Smooth muscle cell (in vitro differentiated cells): Measurements from ENCODE around the gene IRS2. TPM values are rescaled to one million over a fixed set of nuclear protein-coding genes. Genes with fewer than 3 reads are reported as not detected.

Experiments used
- DNase-seq: peaks from one replicate; lab custom pipeline; 2025; ENCODE audit not compliant: unreplicated experiment; lab: John Stamatoyannopoulos, UW
- H2AFZ ChIP-seq: fragments of 200-600 bp; sonication (generic); 2 replicates; pipeline ENCODE4 v1.6.0; 2016; ENCODE audit warnings: antibody characterized with exemption, low read depth, mild to moderate bottlenecking
- H3F3A ChIP-seq: fragments of 200-600 bp; sonication (generic); 2 replicates; pipeline ENCODE4 v1.6.0; 2017; ENCODE audit warnings: antibody characterized with exemption, low read depth
- H3K27ac ChIP-seq: fragments of 200-600 bp; sonication (generic); 2 replicates; pipeline ENCODE4 v1.5.1; 2016; ENCODE audit warnings: low read depth, mild to moderate bottlenecking
- H3K27me3 ChIP-seq: fragments of 200-600 bp; sonication (generic); 2 replicates; pipeline ENCODE4 v1.6.1; 2016; ENCODE audit warnings: low read depth, mild to moderate bottlenecking
- H3K36me3 ChIP-seq: fragments of 200-600 bp; sonication (generic); 2 replicates; pipeline ENCODE4 v1.5.1; 2016; ENCODE audit warnings: low read depth
- H3K4me1 ChIP-seq: fragments of 200-600 bp; sonication (generic); 2 replicates; pipeline ENCODE4 v1.5.1; 2016; ENCODE audit warnings: low read depth
- H3K4me2 ChIP-seq: fragments of 200-600 bp; sonication (generic); 2 replicates; pipeline ENCODE4 v1.6.0; 2016; ENCODE audit warnings: mild to moderate bottlenecking
- H3K4me3 ChIP-seq: fragments of 200-600 bp; sonication (generic); 2 replicates; pipeline ENCODE4 v1.5.1; 2016; ENCODE audit warnings: mild to moderate bottlenecking
- H3K79me2 ChIP-seq: fragments of 200-600 bp; sonication (generic); 2 replicates; pipeline ENCODE4 v1.6.0; 2016; ENCODE audit warnings: low read depth, mild to moderate bottlenecking
- H3K9ac ChIP-seq: fragments of 200-600 bp; sonication (generic); 2 replicates; pipeline ENCODE4 v1.6.0; 2016; ENCODE audit warnings: low read depth
- H3K9me3 ChIP-seq: fragments of 200-600 bp; sonication (generic); replicated peaks from 2 replicates; pipeline ENCODE4 v1.5.1; 2016; ENCODE audit warnings: low read depth
- H4K20me1 ChIP-seq: fragments of 200-600 bp; sonication (generic); 2 replicates; pipeline ENCODE4 v1.6.0; 2016; ENCODE audit warnings: low read depth
- WGBS: methylation state at CpG from one replicate; pipeline ENCODE4 v1.1.7; 2016; ENCODE audit warnings: low lambda C conversion rate; 5-methylcytosine and 5-hydroxymethylcytosine counted together
- polyA plus RNA-seq: library from polyadenylated mRNA; unstranded; fragments of >200 nt; fragmentation: Nextera tagmentation; extraction: Ambion mirVana; gene quantifications from 2 replicates; pipeline ENCODE4 v1.2.1, GENCODE V29; 2016
- total RNA-seq: library from RNA; depleted of rRNA; stranded (reverse); fragments of >200 nt; gene quantifications from 2 replicates; pipeline ENCODE4 v1.2.3, GENCODE V29; 2014
- TF ChIP-seq, protein P1 (sequence below): fragments of 200-600 bp; sonication (generic); IDR thresholded peaks from 2 replicates; pipeline ENCODE4 v1.5.1; 2017; ENCODE audit warnings: borderline replicate concordance, mild to moderate bottlenecking, antibody characterized with exemption; ENCODE audit not compliant: insufficient read depth, poor library complexity, severe bottlenecking

Gene IRS2
- total and polyA plus RNA-seq, 2 experiments from 2014 or later: 0.90 to 1.7 TPM

DNA sequence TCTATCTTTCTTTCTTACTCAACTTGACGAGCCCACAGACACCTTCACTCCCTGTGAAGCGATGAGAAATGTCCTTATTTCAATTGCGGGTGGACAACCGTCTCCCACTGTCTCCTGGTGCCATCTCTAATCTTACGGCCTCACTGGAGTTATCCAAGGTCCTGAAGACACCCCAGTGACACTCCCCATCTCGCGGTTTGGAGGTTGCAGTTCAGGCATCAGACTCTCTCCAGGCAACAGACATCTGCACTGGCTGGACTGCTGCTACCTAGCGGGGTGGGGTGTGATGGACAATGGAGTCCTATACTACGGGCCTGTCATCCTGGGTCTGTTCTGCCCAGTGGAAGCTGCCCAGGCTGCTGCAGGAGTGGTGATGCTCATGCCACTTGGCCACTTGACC lies 18.3 kb upstream of the IRS2 start:
- no peaks in the 10 kb centered on the region for H4K20me1 ChIP-seq
- no peak overlapping the region for H2AFZ ChIP-seq
- peaks cover 9% of the 10 kb centered on the region for H3K27me3 ChIP-seq
- DNase-seq: no peak
- H3K9me3 ChIP-seq: no peaks in the 10 kb centered on the region
- H3K79me2 ChIP-seq: no peaks in the 10 kb centered on the region
- TF ChIP-seq, protein P1, sequence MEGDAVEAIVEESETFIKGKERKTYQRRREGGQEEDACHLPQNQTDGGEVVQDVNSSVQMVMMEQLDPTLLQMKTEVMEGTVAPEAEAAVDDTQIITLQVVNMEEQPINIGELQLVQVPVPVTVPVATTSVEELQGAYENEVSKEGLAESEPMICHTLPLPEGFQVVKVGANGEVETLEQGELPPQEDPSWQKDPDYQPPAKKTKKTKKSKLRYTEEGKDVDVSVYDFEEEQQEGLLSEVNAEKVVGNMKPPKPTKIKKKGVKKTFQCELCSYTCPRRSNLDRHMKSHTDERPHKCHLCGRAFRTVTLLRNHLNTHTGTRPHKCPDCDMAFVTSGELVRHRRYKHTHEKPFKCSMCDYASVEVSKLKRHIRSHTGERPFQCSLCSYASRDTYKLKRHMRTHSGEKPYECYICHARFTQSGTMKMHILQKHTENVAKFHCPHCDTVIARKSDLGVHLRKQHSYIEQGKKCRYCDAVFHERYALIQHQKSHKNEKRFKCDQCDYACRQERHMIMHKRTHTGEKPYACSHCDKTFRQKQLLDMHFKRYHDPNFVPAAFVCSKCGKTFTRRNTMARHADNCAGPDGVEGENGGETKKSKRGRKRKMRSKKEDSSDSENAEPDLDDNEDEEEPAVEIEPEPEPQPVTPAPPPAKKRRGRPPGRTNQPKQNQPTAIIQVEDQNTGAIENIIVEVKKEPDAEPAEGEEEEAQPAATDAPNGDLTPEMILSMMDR: no peak
- no peak overlapping the region for H3K4me2 ChIP-seq
- H3F3A ChIP-seq: no peaks in the 10 kb centered on the region
- no peak overlapping the region for H3K27ac ChIP-seq
- 81% methylated on average over 9 of the region's 9 CpGs for WGBS
- H3K9ac ChIP-seq: no peak overlapping the region
- H3K4me1 ChIP-seq: no peaks in the 10 kb centered on the region
- H3K36me3 ChIP-seq: no peaks in the 10 kb centered on the region
- no peak overlapping the region for H3K4me3 ChIP-seq

DNA sequence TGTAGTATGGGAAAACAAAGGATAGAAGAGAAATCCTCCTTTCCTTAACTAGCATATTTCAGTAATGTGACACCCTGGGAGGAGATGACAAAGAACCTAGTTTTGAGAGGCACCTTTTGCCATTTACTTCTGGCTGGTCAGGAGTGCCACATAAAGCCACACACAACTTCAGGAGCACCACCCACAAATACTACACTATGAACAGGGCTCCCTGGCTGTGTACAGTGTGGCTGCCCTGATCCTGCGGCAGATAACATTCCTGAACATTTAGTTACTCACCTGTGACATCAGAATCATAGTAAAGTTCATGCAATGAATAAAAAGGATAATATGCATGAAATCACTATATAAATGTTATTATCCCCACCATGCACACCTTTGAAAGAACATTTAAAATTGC lies 17.4 kb upstream of the IRS2 start:
- WGBS: 92% methylated on average over 1 of the region's 1 CpG
- Histone ChIP-seq H4K20me1 (no peaks in the 10 kb centered on the region), H3K36me3 (no peaks in the 10 kb centered on the region), H3K4me2 (no peak overlapping the region), H3K9me3 (no peaks in the 10 kb centered on the region), H3K79me2 (no peaks in the 10 kb centered on the region), H3F3A (no peaks in the 10 kb centered on the region), H3K4me1 (no peaks in the 10 kb centered on the region), H3K27ac (no peak overlapping the region), H3K27me3 (peaks cover 9% of the 10 kb centered on the region), H2AFZ (no peak overlapping the region), H3K4me3 (no peak overlapping the region), H3K9ac (no peak overlapping the region)
- TF ChIP-seq, protein P1: no peak
- DNase-seq: no peak

DNA sequence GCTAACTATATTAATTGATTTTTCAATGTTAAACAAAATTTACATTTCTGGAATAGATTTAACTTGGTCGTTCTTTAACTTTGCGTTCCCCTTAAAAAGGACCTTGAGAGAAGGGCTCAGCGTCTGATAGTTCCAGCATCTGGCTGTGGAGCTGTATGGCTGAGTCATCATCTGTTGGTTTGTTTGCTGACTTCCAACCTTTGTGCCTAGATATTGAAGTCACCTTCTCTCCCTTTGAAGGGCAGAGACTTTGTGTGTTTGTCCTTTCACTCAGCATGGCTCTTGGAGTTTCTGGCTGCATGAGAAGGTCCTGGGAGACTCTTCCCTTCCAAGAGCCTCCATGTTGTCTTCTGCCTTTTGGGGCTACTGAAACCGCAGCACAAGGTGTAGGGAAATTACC lies 16.6 kb upstream of the IRS2 start:
- 88% methylated on average over 4 of the region's 4 CpGs for whole genome bisulfite sequencing
- Histone ChIP-seq H3K9me3 (no peaks in the 10 kb centered on the region), H3K4me2 (no peak overlapping the region), H3K27me3 (peaks cover 13% of the 10 kb centered on the region), H3F3A (no peaks in the 10 kb centered on the region), H3K36me3 (no peaks in the 10 kb centered on the region), H3K4me3 (no peak overlapping the region), H3K9ac (no peak overlapping the region), H3K79me2 (no peaks in the 10 kb centered on the region), H3K27ac (no peak overlapping the region), H3K4me1 (no peaks in the 10 kb centered on the region), H4K20me1 (no peaks in the 10 kb centered on the region), H2AFZ (no peak overlapping the region)
- DNase-seq: no peak
- TF ChIP-seq, protein P1: no peak

DNA sequence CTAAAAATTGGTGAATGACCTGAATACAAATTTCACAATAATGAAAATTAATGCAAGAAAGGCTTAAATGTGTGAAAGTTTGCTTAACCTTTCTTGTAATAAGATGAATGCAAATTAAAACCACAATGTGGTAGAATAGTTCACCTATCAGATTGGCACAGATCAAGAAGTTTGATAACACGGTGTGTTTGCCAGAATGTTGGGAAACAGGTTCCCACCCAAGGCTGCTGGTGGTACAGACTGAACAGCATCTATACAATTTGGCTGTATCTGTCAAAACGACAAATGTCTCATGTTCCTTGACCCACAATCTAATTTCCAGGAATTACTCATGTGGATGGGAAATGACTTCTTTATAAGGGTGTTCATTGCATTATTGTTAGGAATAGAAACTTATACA lies 8.6 kb upstream of the IRS2 start:
- Histone ChIP-seq H3K9me3 (no peaks in the 10 kb centered on the region), H4K20me1 (no peaks in the 10 kb centered on the region), H3K4me1 (no peaks in the 10 kb centered on the region), H3K27me3 (peaks cover 24% of the 10 kb centered on the region), H3F3A (no peaks in the 10 kb centered on the region), H3K27ac (no peak overlapping the region), H3K4me2 (no peak overlapping the region), H3K4me3 (no peak overlapping the region), H3K9ac (no peak overlapping the region), H3K79me2 (no peaks in the 10 kb centered on the region), H2AFZ (no peak overlapping the region), H3K36me3 (no peaks in the 10 kb centered on the region)
- DNase-seq: no peak
- WGBS: 45% methylated on average over 2 of the region's 2 CpGs
- TF ChIP-seq, protein P1: no peak
